ENCODE data around the gene KNDC1.

DNA sequence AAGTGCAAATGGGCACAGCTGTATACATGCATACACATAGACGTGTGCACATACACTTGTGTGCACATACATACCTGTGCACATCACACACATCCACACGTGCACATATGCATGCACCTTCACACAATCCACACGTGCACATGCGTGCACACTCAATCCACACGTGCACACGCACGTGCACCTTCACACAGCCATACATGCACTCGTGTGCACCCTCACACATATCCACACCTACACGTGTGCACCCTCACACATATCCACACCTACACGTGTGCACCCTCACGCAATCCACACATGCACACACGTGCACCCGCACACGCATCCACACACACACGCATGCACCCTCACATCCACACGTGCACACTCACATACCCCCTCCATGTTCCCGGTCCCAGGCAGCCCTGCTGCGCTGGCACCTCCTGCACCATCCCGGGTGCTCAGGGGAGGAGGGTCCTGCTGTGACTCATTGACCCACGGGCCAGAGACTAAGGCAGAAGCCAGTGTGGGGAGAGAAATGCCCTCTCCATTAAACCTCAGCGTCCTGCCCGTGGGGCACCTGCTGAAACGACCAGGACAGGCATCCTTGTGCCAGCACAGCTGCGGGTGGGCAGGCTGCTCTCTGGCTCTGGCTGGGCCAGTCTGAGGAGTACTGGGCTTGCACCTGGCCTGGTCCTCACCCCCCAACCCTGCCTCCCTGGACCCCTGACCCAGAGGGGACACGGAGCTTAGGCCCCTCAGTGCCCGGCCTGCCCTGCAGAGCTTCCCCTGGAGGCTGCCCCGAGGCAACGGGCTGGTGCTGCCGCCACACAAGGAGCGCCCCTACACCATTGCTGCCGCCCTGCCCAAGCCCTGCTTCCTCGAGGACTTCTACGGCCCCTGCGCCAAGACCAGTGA is 52.2 kb downstream of the KNDC1 start:
- TF ChIP-seq, protein P1, sequence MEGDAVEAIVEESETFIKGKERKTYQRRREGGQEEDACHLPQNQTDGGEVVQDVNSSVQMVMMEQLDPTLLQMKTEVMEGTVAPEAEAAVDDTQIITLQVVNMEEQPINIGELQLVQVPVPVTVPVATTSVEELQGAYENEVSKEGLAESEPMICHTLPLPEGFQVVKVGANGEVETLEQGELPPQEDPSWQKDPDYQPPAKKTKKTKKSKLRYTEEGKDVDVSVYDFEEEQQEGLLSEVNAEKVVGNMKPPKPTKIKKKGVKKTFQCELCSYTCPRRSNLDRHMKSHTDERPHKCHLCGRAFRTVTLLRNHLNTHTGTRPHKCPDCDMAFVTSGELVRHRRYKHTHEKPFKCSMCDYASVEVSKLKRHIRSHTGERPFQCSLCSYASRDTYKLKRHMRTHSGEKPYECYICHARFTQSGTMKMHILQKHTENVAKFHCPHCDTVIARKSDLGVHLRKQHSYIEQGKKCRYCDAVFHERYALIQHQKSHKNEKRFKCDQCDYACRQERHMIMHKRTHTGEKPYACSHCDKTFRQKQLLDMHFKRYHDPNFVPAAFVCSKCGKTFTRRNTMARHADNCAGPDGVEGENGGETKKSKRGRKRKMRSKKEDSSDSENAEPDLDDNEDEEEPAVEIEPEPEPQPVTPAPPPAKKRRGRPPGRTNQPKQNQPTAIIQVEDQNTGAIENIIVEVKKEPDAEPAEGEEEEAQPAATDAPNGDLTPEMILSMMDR (IDR thresholded peaks at IDR 0.05; ENCODE audit: low read depth, low read length), result no peak
- TF ChIP-seq POLR2A (IDR thresholded peaks at IDR 0.05; ENCODE audit: extremely low read depth, insufficient read length) (no peak), MYC (IDR thresholded peaks at IDR 0.05; ENCODE audit: low read depth, low read length) (no peak)
- TF ChIP-seq, protein P2, sequence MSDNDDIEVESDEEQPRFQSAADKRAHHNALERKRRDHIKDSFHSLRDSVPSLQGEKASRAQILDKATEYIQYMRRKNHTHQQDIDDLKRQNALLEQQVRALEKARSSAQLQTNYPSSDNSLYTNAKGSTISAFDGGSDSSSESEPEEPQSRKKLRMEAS (IDR thresholded peaks at IDR 0.05; ENCODE audit: low read depth, low read length), result no peak

Data from NB4 (cell line).